Measurements from ENCODE around the gene EBI3. TPM values are rescaled to one million over a fixed set of nuclear protein-coding genes. Genes with fewer than 3 reads are reported as not detected.

EBI3 gene
- total and polyA plus RNA-seq, 2 of the 8 experiments (the other 6 are each of a cell fraction or from before 2014, with no cell fraction given): 0.99 to 8.4 TPM

GRCh38 chr19:4246767-4247593, 17.7 kb downstream of the EBI3 start, which contains the start of gene YJU2 (continued):
- TF ChIP-seq USF2 (IDR thresholded peaks at IDR 0.05; ENCODE audit: low read length) (no peak), KDM5A (IDR thresholded peaks at IDR 0.05; ENCODE audit: low read length) (peak; percentile 90), NANOG (IDR thresholded peaks at IDR 0.05; ENCODE audit: insufficient read depth, low read depth, low read length, poor library complexity, severe bottlenecking) (no peak), RXRA (IDR thresholded peaks at IDR 0.05; ENCODE audit: insufficient read depth, low read depth, low read length) (no peak), NRF1 (IDR thresholded peaks at IDR 0.05; ENCODE audit: low read depth, low read length) (no peak), RAD21 (IDR thresholded peaks at IDR 0.05 in 1 of 2, conservative IDR thresholded peaks at IDR 0.05 in 1 of 2; ENCODE audit: low read depth in 2 of 2, low read length in 2 of 2) (peak; percentile 12 to 42; a peak in 3 of 4 replicates), SIX5 (IDR thresholded peaks at IDR 0.05; ENCODE audit: low read depth, low read length) (peak; percentile 52; the same call in 1 of the 2 replicates), YY1 (IDR thresholded peaks at IDR 0.05; ENCODE audit: low read depth, low read length) (peak; percentile 84), TCF12 (IDR thresholded peaks at IDR 0.05; ENCODE audit: low read depth, low read length) (no peak), CTBP2 (IDR thresholded peaks at IDR 0.05; ENCODE audit: borderline replicate concordance, insufficient read depth, insufficient read length, low read length) (no peak), BCL11A (IDR thresholded peaks at IDR 0.05; ENCODE audit: low read depth in 2 of 2, low read length in 2 of 2) (no peak), FOSL1 (IDR thresholded peaks at IDR 0.05; ENCODE audit: insufficient read depth, low read depth, low read length) (no peak), CREB1 (IDR thresholded peaks at IDR 0.05) (peak; percentile 91), CEBPB (IDR thresholded peaks at IDR 0.05; ENCODE audit: low read depth, low read length) (0 out of 2 replicates have a peak, but pooled peaks have one; percentile 10), MAFK (IDR thresholded peaks at IDR 0.05; ENCODE audit: low read depth, low read length) (no peak), RBBP5 (IDR thresholded peaks at IDR 0.05; ENCODE audit: borderline replicate concordance, low read depth, low read length) (no peak), SIRT6 (IDR thresholded peaks at IDR 0.05; ENCODE audit: low read length) (no peak), CBX5 (IDR thresholded peaks at IDR 0.05; ENCODE audit: low read depth, low read length) (no peak), SAP30 (IDR thresholded peaks at IDR 0.05; ENCODE audit: insufficient read depth, insufficient replicate concordance, low read length) (no peak), SP1 (IDR thresholded peaks at IDR 0.05; ENCODE audit: low read depth, low read length) (peak; percentile 100), TAF1 (IDR thresholded peaks at IDR 0.05; ENCODE audit: low read depth, low read length) (peak; percentile 91), TEAD4 (IDR thresholded peaks at IDR 0.05; ENCODE audit: low read depth, low read length) (0 out of 2 replicates have a peak, but pooled peaks have one; percentile 13), SIN3A (conservative IDR thresholded peaks at IDR 0.05 in 1 of 2, IDR thresholded peaks at IDR 0.05 in 1 of 2; ENCODE audit: low read depth in 1 of 2, low read length in 2 of 2) (no peak; a peak in 1 of 4 replicates)

Data from H1 (cell line).